HEK293T (cell line): ENCODE measurements around the gene TMEM178B.

Experiments used
- ELF4 ChIP-seq: fragments of 450-650 bp; IDR thresholded peaks from 2 replicates; pipeline ENCODE4 v1.6.1; 2017; ENCODE audit warnings: antibody characterized with exemption
- FOXA1 ChIP-seq: fragments of 450-650 bp; IDR thresholded peaks from 2 replicates; pipeline ENCODE4 v1.6.1; 2016; ENCODE audit warnings: mild to moderate bottlenecking
- FOXK2 ChIP-seq: fragments of 450-650 bp; IDR thresholded peaks from 2 replicates; pipeline ENCODE4 v1.6.1; 2016; ENCODE audit warnings: mild to moderate bottlenecking
- FOXM1 ChIP-seq: fragments of 450-650 bp; IDR thresholded peaks from 2 replicates; pipeline ENCODE4 v1.6.1; 2017; ENCODE audit warnings: mild to moderate bottlenecking, borderline replicate concordance
- L3MBTL2 ChIP-seq: fragments of 450-650 bp; conservative IDR thresholded peaks from 2 replicates; pipeline ENCODE4 v1.6.1; 2016; ENCODE audit warnings: mild to moderate bottlenecking
- LEF1 ChIP-seq: fragments of 450-650 bp; IDR thresholded peaks from 2 replicates; pipeline ENCODE4 v1.6.1; 2017; ENCODE audit warnings: mild to moderate bottlenecking, borderline replicate concordance
- SP1 ChIP-seq: fragments of 450-650 bp; IDR thresholded peaks from 2 replicates; pipeline ENCODE4 v1.6.1; 2017
- TARDBP ChIP-seq: fragments of 450-650 bp; IDR thresholded peaks from 2 replicates; pipeline ENCODE4 v1.6.1; 2016
- ZNF384 ChIP-seq: fragments of 450-650 bp; IDR thresholded peaks from 2 replicates; pipeline ENCODE4 v1.6.1; 2016
- TF ChIP-seq, protein P1 (sequence below): fragments of 450-650 bp; IDR thresholded peaks from 2 replicates; pipeline ENCODE4 v1.6.1; 2016

DNA sequence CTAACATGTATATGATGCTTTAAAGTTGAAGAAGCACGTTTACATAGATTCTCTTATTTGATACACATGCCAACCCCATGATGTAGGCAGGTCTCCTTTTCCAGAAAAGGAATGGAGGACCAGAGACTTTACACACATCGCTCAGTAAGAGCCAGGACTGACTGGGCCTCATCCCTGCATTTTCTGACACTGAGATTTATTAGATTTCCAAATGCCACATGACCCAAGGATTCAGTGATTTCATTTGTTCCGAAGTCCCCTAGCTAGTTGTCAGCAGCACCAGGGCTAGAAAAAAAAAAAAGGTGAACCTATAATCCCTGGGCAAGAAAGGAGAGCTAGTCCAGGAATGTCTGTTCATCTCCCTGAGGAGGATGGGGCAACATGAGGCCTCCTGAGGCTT, 334.0 kb downstream of the TMEM178B start:
- TF ChIP-seq TARDBP (no peak), ZNF384 (no peak), LEF1 (no peak), FOXA1 (no peak), ELF4 (no peak), SP1 (no peak), FOXM1 (no peak), FOXK2 (no peak), L3MBTL2 (no peak)
- TF ChIP-seq, protein P1, sequence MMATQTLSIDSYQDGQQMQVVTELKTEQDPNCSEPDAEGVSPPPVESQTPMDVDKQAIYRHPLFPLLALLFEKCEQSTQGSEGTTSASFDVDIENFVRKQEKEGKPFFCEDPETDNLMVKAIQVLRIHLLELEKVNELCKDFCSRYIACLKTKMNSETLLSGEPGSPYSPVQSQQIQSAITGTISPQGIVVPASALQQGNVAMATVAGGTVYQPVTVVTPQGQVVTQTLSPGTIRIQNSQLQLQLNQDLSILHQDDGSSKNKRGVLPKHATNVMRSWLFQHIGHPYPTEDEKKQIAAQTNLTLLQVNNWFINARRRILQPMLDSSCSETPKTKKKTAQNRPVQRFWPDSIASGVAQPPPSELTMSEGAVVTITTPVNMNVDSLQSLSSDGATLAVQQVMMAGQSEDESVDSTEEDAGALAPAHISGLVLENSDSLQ = no peak
